RPMI7951 (cell line): ENCODE results near the gene MYL6B. TPM values are rescaled to one million over a fixed set of nuclear protein-coding genes. Genes with fewer than 3 reads are reported as not detected.

Experiments
- total RNA-seq: library from RNA; depleted of rRNA; stranded (reverse); fragments of >200 nt; shearing (Covaris generic); gene quantifications from 2 replicates; pipeline ENCODE4 v1.2.3, GENCODE V29; 2014; rRNA removed

MYL6B gene
- total RNA-seq, 1 experiment from 2014 or later, result 62.7 TPM

Other genes with a start within 250 kb of the MYL6B start
- gene PYM1, start 224.7 kb upstream of the MYL6B start, total RNA-seq, result 21.7 and 22.0 TPM in 2 replicates
- gene DGKA, start 221.4 kb upstream of the MYL6B start, total RNA-seq, result 16.9 and 23.6 TPM in 2 replicates
- gene PMEL, start 186.5 kb upstream of the MYL6B start, total RNA-seq, result 0.84 and 1.1 TPM in 2 replicates
- 54.7 and 85.4 TPM in 2 replicates for gene CDK2, start 185.8 kb upstream of the MYL6B start, total RNA-seq
- 39.2 and 45.1 TPM in 2 replicates for gene RAB5B, start 178.5 kb upstream of the MYL6B start, total RNA-seq
- 10.7 and 13.6 TPM in 2 replicates for gene SUOX, start 155.3 kb upstream of the MYL6B start, total RNA-seq
- gene IKZF4, start 131.5 kb upstream of the MYL6B start, total RNA-seq, result 0.78 and 1.8 TPM in 2 replicates
- gene RPS26, start 110.7 kb upstream of the MYL6B start, total RNA-seq, result 1,489 and 2,299 TPM in 2 replicates
- 3.0 and 5.4 TPM in 2 replicates for gene ERBB3, start 72.4 kb upstream of the MYL6B start, total RNA-seq
- gene PA2G4, start 48.0 kb upstream of the MYL6B start, total RNA-seq, result 184 and 190 TPM in 2 replicates
- 2,792 and 3,380 TPM in 2 replicates for gene RPL41, start 36.0 kb upstream of the MYL6B start, total RNA-seq
- gene ZC3H10, start 34.3 kb upstream of the MYL6B start, total RNA-seq, result 3.1 and 3.3 TPM in 2 replicates
- 179 and 193 TPM in 2 replicates for gene ESYT1, start 24.3 kb upstream of the MYL6B start, total RNA-seq
- gene MYL6, start 5.8 kb downstream of the MYL6B start, total RNA-seq, result 3,182 and 3,310 TPM in 2 replicates
- 29.8 and 35.7 TPM in 2 replicates for gene SMARCC2, start 36.9 kb downstream of the MYL6B start, total RNA-seq
- gene RNF41, start 69.3 kb downstream of the MYL6B start, total RNA-seq, result 31.4 and 37.7 TPM in 2 replicates
- gene NABP2, start 71.8 kb downstream of the MYL6B start, total RNA-seq, result 68.1 and 72.1 TPM in 2 replicates
- gene SLC39A5, start 77.5 kb downstream of the MYL6B start, total RNA-seq, result 0.36 TPM in 1 of 2 replicates, not detected in the other
- gene ANKRD52, start 105.8 kb downstream of the MYL6B start, total RNA-seq, result 8.7 and 10.6 TPM in 2 replicates
- 7.6 and 10.1 TPM in 2 replicates for gene COQ10A, start 114.4 kb downstream of the MYL6B start, total RNA-seq
- gene CS, start 147.7 kb downstream of the MYL6B start, total RNA-seq, result 89.0 and 110 TPM in 2 replicates
- 102 and 114 TPM in 2 replicates for gene CNPY2, start 163.4 kb downstream of the MYL6B start, total RNA-seq
- 23.7 and 24.0 TPM in 2 replicates for gene PAN2, start 181.4 kb downstream of the MYL6B start, total RNA-seq
- 0.36 and 1.3 TPM in 2 replicates for gene IL23A, start 186.3 kb downstream of the MYL6B start, total RNA-seq
- 56.0 and 65.0 TPM in 2 replicates for gene STAT2, start 207.5 kb downstream of the MYL6B start, total RNA-seq
- not detected in 2 replicates for gene APOF, start 210.3 kb downstream of the MYL6B start, total RNA-seq